Neural crest cell (in vitro differentiated cells): ENCODE data around the gene TRPM8. TPM values are rescaled to one million over a fixed set of nuclear protein-coding genes. Genes with fewer than 3 reads are reported as not detected.

Experiments used
- DNase-seq: peaks from one replicate; pipeline ENCODE4 v3.0.0; 2021; ENCODE audit warnings: low read depth, mixed read lengths, low spot score
- H3K27ac Mint-ChIP-seq: one replicate; pipeline ENCODE4 v1.8.0; 2021; ENCODE audit warnings: mild to moderate bottlenecking, mixed read lengths; ENCODE audit not compliant: unreplicated experiment
- H3K27me3 Mint-ChIP-seq: 2 replicates; pipeline ENCODE4 v1.8.0; 2021; ENCODE audit warnings: low read depth, mild to moderate bottlenecking, mixed read lengths
- H3K36me3 Mint-ChIP-seq: 2 replicates; pipeline ENCODE4 v1.8.0; 2021; ENCODE audit warnings: low read depth, mild to moderate bottlenecking, mixed read lengths
- H3K4me1 Mint-ChIP-seq: 2 replicates; pipeline ENCODE4 v1.8.0; 2021; ENCODE audit warnings: mixed read lengths
- H3K4me3 Mint-ChIP-seq: one replicate; pipeline ENCODE4 v1.8.0; 2021; ENCODE audit warnings: mild to moderate bottlenecking, mixed read lengths
- H3K9me3 Mint-ChIP-seq: 2 replicates; pipeline ENCODE4 v1.8.0; 2021; ENCODE audit warnings: mixed read lengths
- CTCF ChIP-seq: fragments of 200-600 bp; sonication (generic); conservative IDR thresholded peaks from 2 replicates; pipeline ENCODE4 v1.5.0; 2021; ENCODE audit warnings: antibody characterized with exemption, mild to moderate bottlenecking
- total RNA-seq: library from RNA; stranded (reverse); gene quantifications from 2 replicates; pipeline ENCODE4 v1.2.1, GENCODE V29; 2021

Gene TRPM8
- total RNA-seq, 1 donor from 2014 or later: 0.07 TPM

DNA sequence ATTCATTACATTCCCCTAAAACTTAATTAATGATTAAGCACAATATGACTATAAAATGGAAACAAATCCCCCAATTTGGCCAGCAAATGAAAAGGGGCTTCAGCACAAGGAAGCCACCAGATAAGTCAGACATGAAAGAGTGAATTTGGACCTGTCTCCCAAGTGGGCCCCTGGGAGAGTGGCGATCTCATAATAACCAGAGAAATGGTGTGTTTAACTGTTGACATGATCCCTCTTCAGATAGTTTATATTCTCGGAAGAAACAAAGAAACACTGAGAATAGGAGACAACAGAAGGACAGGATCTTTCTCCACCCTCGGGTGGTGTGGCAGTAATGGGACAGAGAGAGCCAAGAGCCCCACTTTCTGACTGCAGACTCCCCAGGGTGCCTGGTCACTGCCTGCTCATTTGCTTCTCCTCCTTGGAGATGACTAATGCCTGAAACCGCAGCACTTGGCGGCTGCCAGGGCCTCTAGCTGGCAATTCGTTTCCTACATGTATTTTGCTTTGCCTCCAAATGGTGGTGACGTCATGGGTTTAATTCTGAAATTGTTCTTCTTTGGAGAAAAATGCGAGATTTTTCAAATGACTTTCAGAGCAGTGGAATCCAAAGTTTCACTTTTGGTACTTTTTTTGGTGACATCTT, 86.9 kb downstream of the TRPM8 start:
- Mint-ChIP-seq H3K4me3 (no peak overlapping the region), H3K4me1 (no peaks in the 10 kb centered on the region), H3K27me3 (peaks cover 3% of the 10 kb centered on the region), H3K36me3 (no peaks in the 10 kb centered on the region), H3K9me3 (no peaks in the 10 kb centered on the region), H3K27ac (no peak overlapping the region)
- DNase-seq: no peak
- no peak for TF ChIP-seq CTCF

- H3K27ac Mint-ChIP-seq: no peak overlapping the region
- no peak for TF ChIP-seq CTCF
- H3K4me1 Mint-ChIP-seq: no peaks in the 10 kb centered on the region
- H3K36me3 Mint-ChIP-seq: no peaks in the 10 kb centered on the region
- no peaks in the 10 kb centered on the region for H3K9me3 Mint-ChIP-seq
- H3K4me3 Mint-ChIP-seq: no peak overlapping the region
- no peak for DNase-seq
- H3K27me3 Mint-ChIP-seq: peaks cover 3% of the 10 kb centered on the region
Observed at GRCh38 chr2:234005126-234005525, 88.0 kb downstream of the TRPM8 start.

- Mint-ChIP-seq H3K4me3 (no peak overlapping the region), H3K27me3 (peaks cover 3% of the 10 kb centered on the region), H3K27ac (no peak overlapping the region), H3K4me1 (no peaks in the 10 kb centered on the region), H3K36me3 (no peaks in the 10 kb centered on the region), H3K9me3 (no peaks in the 10 kb centered on the region)
- no peak for TF ChIP-seq CTCF
- no peak for DNase-seq
Observed at GRCh38 chr2:234006501-234006900, 89.3 kb downstream of the TRPM8 start.

DNA sequence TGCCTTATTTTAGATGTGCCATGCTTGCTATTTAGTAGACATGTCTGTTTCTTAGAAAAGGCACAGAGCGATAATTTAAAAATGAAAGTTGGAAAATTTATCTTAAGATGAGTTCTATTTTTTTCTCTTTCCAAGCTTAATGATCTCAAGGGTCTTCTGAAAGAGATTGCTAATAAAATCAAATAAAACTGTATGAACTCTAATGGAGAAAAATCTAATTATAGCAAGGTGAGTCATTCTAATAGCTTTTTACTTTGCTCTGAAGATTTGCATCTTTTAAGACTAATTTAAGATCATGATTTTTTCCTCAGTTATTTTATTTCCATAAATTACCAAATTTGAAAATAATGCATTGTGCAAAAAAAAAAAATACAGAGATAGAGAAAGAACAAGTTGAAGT, 97.3 kb downstream of the TRPM8 start:
- Mint-ChIP-seq H3K4me3 (no peak overlapping the region), H3K27ac (no peak overlapping the region), H3K9me3 (peaks cover 3% of the 10 kb centered on the region), H3K4me1 (peaks cover 8% of the 10 kb centered on the region), H3K27me3 (no peaks in the 10 kb centered on the region), H3K36me3 (peaks cover 3% of the 10 kb centered on the region)
- no peak for DNase-seq
- no peak for TF ChIP-seq CTCF

GRCh38 chr2:234015861-234016260, 98.7 kb downstream of the TRPM8 start:
- H3K4me3 Mint-ChIP-seq: no peak overlapping the region
- H3K4me1 Mint-ChIP-seq: peaks cover 8% of the 10 kb centered on the region
- peaks cover 3% of the 10 kb centered on the region for H3K36me3 Mint-ChIP-seq
- H3K27ac Mint-ChIP-seq: no peak overlapping the region
- H3K9me3 Mint-ChIP-seq: peaks cover 3% of the 10 kb centered on the region
- TF ChIP-seq CTCF: no peak
- H3K27me3 Mint-ChIP-seq: no peaks in the 10 kb centered on the region
- no peak for DNase-seq
